Hepatocyte (in vitro differentiated cells): Measurements from ENCODE around the gene NEUROD2. TPM values are rescaled to one million over a fixed set of nuclear protein-coding genes. Genes with fewer than 3 reads are reported as not detected.

ENCODE experiments used
- DNase-seq: peaks from one replicate; pipeline ENCODE4 v3.0.0-alpha.2; 2016; ENCODE audit warnings: low spot score
- H2AFZ ChIP-seq: fragments of 200-600 bp; sonication (generic); 2 replicates; pipeline ENCODE4 v1.6.0; 2016; ENCODE audit warnings: antibody characterized with exemption, mild to moderate bottlenecking
- H3K27ac ChIP-seq: fragments of 200-600 bp; sonication (generic); 2 replicates; pipeline ENCODE4 v1.5.1; 2016; ENCODE audit warnings: mild to moderate bottlenecking
- H3K27me3 ChIP-seq: fragments of 200-600 bp; sonication (generic); 2 replicates; pipeline ENCODE4 v1.6.1; 2016
- H3K36me3 ChIP-seq: fragments of 200-600 bp; sonication (generic); replicated peaks from 2 replicates; pipeline ENCODE4 v1.5.1; 2016; ENCODE audit warnings: low read depth; ENCODE audit not compliant: insufficient read depth
- H3K4me1 ChIP-seq: fragments of 200-600 bp; sonication (generic); 2 replicates; pipeline ENCODE4 v1.5.1; 2016; ENCODE audit warnings: mild to moderate bottlenecking, moderate library complexity; ENCODE audit not compliant: insufficient read depth
- H3K4me2 ChIP-seq: fragments of 200-600 bp; sonication (generic); 2 replicates; pipeline ENCODE4 v1.6.0; 2016
- H3K4me3 ChIP-seq: fragments of 200-600 bp; sonication (generic); 2 replicates; pipeline ENCODE4 v1.5.1; 2016; ENCODE audit warnings: mild to moderate bottlenecking
- H3K79me2 ChIP-seq: fragments of 200-600 bp; sonication (generic); 2 replicates; pipeline ENCODE4 v1.6.0; 2017; ENCODE audit warnings: mild to moderate bottlenecking
- H3K9me2 ChIP-seq: fragments of 200-600 bp; sonication (generic); replicated peaks from 2 replicates; pipeline ENCODE4 v1.6.0; 2017; ENCODE audit warnings: mild to moderate bottlenecking; ENCODE audit not compliant: insufficient read depth
- H3K9me3 ChIP-seq: fragments of 200-600 bp; sonication (generic); 2 replicates; pipeline ENCODE4 v1.5.1; 2016; ENCODE audit warnings: low read depth, mild to moderate bottlenecking
- H4K20me1 ChIP-seq: fragments of 200-600 bp; sonication (generic); 2 replicates; pipeline ENCODE4 v1.6.0; 2016; ENCODE audit warnings: mild to moderate bottlenecking; ENCODE audit not compliant: insufficient read depth, poor library complexity, severe bottlenecking
- EZH2 ChIP-seq: fragments of 200-600 bp; sonication (generic); IDR thresholded peaks from 2 replicates; pipeline ENCODE4 v1.6.1; 2016; ENCODE audit warnings: antibody characterized with exemption, mild to moderate bottlenecking, borderline replicate concordance
- EZH2phosphoT487 ChIP-seq: fragments of 200-600 bp; sonication (generic); IDR thresholded peaks from one replicate; pipeline ENCODE4 v1.6.1; 2018; ENCODE audit warnings: antibody characterized with exemption, mild to moderate bottlenecking, low read depth, moderate library complexity; ENCODE audit not compliant: unreplicated experiment, severe bottlenecking
- WGBS: methylation state at CpG from one replicate; pipeline ENCODE4 v1.1.6; 2016; ENCODE audit warnings: low lambda C conversion rate; ENCODE audit errors: missing lambda C conversion rate; 5-methylcytosine and 5-hydroxymethylcytosine counted together
- polyA plus RNA-seq: library from polyadenylated mRNA; unstranded; fragments of >200 nt; fragmentation: Nextera tagmentation; extraction: Ambion mirVana; gene quantifications from 2 replicates; pipeline ENCODE4 v1.2.1, GENCODE V29; 2016
- total RNA-seq: library from RNA; depleted of rRNA; stranded (reverse); fragments of >200 nt; gene quantifications from 2 replicates; pipeline ENCODE4 v1.2.3, GENCODE V29; 2014
- TF ChIP-seq, protein P1 (sequence below): fragments of 200-600 bp; sonication (generic); IDR thresholded peaks from 2 replicates; pipeline ENCODE4 v1.5.1; 2016; ENCODE audit warnings: antibody characterized with exemption, mild to moderate bottlenecking; ENCODE audit not compliant: poor library complexity

NEUROD2 gene
- total and polyA plus RNA-seq, 2 experiments from 2014 or later = not detected

DNA sequence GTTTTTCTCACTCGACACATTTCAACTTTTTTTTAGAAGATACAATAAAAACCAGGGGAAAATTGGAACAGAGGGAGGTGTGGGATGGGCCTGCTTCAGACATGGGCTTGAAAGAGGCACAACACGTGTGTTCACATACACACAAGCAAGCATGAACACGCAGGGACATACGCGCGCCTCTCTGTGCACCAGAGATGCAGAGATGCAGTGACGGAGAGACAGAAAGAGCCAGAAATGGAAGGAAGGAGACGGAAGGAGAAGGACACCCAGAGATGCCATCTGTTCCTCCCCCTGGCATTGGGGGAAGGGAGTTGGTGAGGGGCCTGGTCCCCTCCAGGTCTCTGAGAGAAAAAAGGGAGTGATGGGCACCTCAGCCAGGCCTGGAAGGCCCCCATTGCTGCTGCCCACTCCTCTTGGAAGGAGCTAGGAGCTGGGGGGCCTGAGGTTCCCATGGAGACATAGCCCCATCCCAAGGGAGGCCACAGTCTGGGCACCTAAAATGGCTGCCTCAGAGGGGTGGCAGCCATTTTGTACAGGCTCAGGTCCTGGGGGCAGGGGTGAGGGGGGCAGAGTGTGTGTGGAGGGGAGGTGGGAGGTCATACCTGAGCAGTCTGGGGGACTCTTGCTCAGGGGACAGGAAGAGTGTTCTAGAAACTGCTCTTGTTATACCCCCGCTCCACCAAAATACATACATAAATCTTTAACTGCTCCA, 3.8 kb upstream of the NEUROD2 start:
- H3K4me3 ChIP-seq = no peak overlapping the region
- no peaks in the 10 kb centered on the region for H3K36me3 ChIP-seq
- H4K20me1 ChIP-seq = no peaks in the 10 kb centered on the region
- H3K79me2 ChIP-seq = no peaks in the 10 kb centered on the region
- H3K9me3 ChIP-seq = no peaks in the 10 kb centered on the region
- TF ChIP-seq EZH2 (no peak), EZH2phosphoT487 (no peak)
- TF ChIP-seq, protein P1, sequence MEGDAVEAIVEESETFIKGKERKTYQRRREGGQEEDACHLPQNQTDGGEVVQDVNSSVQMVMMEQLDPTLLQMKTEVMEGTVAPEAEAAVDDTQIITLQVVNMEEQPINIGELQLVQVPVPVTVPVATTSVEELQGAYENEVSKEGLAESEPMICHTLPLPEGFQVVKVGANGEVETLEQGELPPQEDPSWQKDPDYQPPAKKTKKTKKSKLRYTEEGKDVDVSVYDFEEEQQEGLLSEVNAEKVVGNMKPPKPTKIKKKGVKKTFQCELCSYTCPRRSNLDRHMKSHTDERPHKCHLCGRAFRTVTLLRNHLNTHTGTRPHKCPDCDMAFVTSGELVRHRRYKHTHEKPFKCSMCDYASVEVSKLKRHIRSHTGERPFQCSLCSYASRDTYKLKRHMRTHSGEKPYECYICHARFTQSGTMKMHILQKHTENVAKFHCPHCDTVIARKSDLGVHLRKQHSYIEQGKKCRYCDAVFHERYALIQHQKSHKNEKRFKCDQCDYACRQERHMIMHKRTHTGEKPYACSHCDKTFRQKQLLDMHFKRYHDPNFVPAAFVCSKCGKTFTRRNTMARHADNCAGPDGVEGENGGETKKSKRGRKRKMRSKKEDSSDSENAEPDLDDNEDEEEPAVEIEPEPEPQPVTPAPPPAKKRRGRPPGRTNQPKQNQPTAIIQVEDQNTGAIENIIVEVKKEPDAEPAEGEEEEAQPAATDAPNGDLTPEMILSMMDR = no peak
- WGBS = 92% methylated on average over 9 of the region's 9 CpGs
- H2AFZ ChIP-seq = no peak overlapping the region
- no peak overlapping the region for H3K27ac ChIP-seq
- no peak overlapping the region for H3K4me2 ChIP-seq
- no peaks in the 10 kb centered on the region for H3K9me2 ChIP-seq
- no peak for DNase-seq
- peaks cover 5% of the 10 kb centered on the region for H3K4me1 ChIP-seq
- peaks cover 79% of the 10 kb centered on the region for H3K27me3 ChIP-seq

DNA sequence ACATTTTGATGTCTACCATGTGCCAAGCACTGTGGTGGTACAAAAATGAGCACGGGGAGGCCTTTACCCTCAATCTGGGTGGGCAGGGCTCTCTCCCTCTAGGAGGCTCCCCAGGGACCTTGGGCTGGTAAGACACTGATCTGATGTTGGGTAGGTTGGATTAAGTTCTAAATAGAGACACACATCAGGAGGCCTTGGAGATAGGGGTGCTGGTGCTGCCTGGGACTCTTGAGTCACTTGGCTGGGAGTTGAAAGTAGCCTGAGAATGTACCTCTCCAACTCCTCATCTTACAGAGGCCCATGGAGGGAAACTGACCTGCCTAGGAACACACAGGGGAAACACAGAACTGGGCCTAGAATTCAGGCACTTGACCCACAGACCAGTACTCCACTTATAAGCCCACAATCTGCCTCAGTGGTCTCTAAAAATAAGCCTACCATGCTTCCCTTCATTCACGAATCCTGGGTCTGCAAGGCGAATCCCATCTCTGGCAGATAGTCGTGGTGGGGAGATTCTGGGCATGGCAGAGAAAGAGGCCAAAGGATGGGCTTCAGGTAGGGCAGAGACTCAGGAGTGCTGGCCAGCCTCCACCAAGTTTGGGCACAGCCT, 1.8 kb upstream of the NEUROD2 start:
- Histone ChIP-seq H3K4me2 (no peak overlapping the region), H3K9me3 (no peaks in the 10 kb centered on the region), H3K27me3 (peaks cover 79% of the 10 kb centered on the region), H3K9me2 (no peaks in the 10 kb centered on the region), H3K36me3 (no peaks in the 10 kb centered on the region), H3K79me2 (no peaks in the 10 kb centered on the region), H4K20me1 (no peaks in the 10 kb centered on the region), H2AFZ (no peak overlapping the region), H3K4me1 (peaks cover 12% of the 10 kb centered on the region), H3K4me3 (no peak overlapping the region), H3K27ac (no peak overlapping the region)
- no peak for DNase-seq
- no peak for TF ChIP-seq EZH2phosphoT487
- TF ChIP-seq, protein P1 = no peak
- TF ChIP-seq EZH2 = no peak
- WGBS = 86% methylated on average over 4 of the region's 4 CpGs

DNA sequence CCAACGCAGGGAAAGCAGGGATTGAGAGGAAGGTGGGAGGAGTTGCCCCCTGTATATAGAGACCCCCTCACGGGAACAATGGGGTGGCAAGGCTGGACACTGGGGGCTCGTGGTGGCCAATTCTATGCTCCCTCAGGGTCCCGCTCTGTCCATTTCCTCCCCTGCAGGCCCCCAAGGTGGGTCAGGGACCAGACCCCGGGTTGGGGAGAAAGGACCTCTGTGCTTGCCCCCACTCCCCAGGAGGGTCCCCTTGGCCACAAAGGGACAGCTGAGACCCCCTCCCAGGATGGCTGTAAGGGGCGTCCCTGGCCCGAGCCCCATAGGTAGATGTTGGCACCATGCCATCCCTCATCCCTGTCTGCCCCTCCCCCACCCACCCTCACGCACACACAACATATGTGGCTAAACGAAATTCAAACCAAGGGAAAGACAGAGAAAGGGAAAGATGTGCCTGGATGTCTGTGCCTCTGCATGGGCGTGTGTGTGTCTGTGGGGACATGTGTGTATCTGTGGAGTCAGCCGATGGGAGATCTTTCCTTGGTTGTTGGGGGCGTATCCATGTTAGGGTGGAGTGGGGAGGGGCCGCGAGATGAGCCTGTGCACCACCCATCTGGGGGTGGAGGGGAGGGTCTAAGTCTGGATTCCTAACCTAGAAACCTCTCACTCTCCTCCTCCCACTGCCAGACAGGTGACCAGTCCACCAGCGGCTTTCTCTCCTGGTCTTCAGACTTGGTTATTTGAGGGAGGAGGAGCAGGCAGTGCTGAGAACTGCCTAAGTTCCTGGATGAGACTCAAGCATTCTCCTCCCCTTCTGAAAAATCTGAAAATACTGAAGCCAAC, 642 bp upstream of the NEUROD2 start:
- Histone ChIP-seq H4K20me1 (no peaks in the 10 kb centered on the region), H2AFZ (no peak overlapping the region), H3K9me2 (no peaks in the 10 kb centered on the region), H3K36me3 (no peaks in the 10 kb centered on the region), H3K4me3 (no peak overlapping the region), H3K4me2 (no peak overlapping the region), H3K79me2 (no peaks in the 10 kb centered on the region), H3K4me1 (peaks cover 12% of the 10 kb centered on the region), H3K9me3 (no peaks in the 10 kb centered on the region), H3K27ac (no peak overlapping the region), H3K27me3 (peaks cover 88% of the 10 kb centered on the region)
- TF ChIP-seq EZH2 (no peak), EZH2phosphoT487 (no peak)
- TF ChIP-seq, protein P1 = no peak
- DNase-seq = no peak
- 19% methylated on average over 11 of the region's 15 CpGs for WGBS
